A204.1 (cell line): ENCODE results near the gene PRSS57.
"Not testable (repeated sequence)": the region's sequence is repeated elsewhere in the genome, so short reads cannot be mapped to it uniquely, and the experiment has no call there.

Experiments
- FAIRE-seq: peaks from 2 replicates; lab custom pipeline; 2012; peaks lifted over from hg19 to GRCh38; lab: Jason Lieb, UNC

Gene PRSS57

DNA sequence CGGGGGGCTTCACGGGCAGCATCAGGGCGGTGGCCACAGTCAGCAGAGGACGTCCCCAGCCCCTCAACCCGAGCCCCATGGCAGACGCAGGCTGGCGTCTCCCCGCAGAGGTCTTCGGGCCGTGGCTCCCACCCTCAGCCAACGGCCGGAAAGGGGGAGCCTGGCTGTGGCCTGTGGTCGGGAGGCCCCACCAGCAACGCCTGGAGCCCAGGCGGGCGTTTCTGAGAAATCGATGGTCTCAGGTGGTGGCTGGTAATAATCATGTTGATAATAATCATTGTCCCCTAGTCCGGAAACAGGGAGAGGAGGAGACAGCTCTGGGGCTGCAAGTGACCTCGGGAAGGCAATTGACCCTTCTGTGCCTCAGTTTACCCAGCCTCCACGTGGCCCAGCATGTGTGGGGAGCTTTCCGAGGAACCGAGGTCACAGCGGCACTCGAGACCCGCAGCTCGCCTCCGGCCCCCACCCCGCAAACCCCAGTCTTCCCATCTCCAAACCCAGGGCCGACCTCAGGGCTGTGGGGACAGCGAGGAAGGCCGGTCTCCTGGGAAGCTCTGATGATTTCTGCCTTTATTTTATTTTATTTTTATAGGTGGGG, at the start of gene PRSS57:
Gene PRSS57, minus strand, starts transcription at position 101 of the 598 bp plus-strand sequence. Its CDS starts 22 bp downstream, at position 79.
- no peak for FAIRE-seq

DNA sequence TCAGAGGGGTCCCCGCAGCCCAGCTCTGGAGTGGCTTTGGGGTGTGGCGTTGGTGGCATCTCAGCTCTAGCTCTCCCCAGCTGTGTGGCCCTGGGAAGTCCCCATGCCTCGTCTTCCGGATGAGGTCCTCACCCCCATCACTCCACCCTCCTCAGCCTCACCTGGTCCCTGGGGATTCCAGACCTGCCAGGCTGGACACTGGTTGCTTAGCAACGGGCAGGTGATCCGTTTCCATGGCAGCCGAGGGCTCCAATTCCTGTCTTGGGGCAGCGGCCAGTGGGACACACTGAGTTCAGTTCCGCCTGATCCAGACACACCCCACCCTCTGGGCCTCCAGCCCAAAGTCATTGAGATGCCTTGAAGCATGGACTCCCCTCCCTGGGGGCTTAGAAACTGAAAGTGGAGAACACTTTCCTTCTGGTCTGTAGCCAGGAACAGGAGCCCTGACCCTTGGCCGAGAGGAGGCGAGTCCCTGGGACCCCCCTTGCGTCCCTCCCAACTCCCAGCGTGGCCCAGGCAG, 48.0 kb upstream of the PRSS57 start:
- FAIRE-seq, result no peak

DNA sequence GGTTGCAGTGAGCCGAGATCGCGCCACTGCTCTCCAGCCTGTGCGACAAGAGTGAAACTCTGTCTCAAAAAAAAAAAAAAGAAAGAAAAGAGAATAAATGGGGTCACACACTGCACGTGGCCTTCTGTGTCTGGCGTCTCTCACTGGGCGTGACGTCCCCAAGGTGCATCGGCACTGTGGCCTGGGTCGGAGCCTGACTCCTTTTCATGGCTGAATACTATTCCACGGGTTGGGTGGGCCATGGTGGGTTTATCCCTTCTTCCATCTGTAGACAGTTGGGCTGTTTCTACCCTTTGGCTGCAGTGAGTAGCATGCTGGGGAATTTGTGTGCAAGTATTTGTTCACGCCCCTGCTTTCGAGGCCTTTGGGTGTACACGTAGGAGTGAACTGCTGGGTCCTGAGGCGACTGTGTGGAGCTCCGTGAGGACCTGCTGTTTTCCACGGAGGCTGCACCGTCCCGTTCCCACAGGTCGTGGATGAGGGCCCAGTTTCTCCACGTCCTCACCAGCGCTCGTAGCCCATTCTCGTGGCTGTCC, 47.4 kb upstream of the PRSS57 start:
- FAIRE-seq, result no peak

DNA sequence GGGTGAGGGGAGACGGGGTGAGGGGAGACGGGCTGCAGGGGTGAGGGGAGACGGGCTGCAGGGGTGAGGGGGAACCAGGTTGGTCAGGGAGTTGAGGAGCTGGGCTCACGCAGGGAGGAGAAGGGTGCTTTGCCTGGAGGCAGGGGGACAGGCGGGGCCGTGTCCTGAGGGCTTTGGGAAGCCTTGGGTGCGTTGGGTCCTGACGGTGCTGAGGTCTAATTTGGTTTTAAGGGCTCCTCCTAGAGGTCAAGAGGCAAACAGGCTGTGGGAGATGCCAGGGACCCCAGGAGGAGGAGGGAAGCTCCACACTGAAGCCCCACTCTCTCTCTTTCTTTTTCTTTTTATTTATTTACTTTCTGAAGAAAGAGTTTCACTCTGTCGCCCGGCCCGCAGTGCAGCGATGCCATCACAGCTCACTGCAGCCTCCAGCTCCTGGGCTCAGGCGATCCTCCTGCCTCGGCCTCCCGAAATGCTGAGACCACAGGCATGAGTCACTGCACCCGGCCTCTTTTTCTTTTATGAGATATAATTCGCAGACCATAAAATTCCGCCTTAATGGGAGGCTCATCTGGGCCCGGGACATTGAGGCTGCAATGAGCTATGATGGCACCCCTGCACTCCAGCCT, 46.4 kb upstream of the PRSS57 start:
- no peak for FAIRE-seq

DNA sequence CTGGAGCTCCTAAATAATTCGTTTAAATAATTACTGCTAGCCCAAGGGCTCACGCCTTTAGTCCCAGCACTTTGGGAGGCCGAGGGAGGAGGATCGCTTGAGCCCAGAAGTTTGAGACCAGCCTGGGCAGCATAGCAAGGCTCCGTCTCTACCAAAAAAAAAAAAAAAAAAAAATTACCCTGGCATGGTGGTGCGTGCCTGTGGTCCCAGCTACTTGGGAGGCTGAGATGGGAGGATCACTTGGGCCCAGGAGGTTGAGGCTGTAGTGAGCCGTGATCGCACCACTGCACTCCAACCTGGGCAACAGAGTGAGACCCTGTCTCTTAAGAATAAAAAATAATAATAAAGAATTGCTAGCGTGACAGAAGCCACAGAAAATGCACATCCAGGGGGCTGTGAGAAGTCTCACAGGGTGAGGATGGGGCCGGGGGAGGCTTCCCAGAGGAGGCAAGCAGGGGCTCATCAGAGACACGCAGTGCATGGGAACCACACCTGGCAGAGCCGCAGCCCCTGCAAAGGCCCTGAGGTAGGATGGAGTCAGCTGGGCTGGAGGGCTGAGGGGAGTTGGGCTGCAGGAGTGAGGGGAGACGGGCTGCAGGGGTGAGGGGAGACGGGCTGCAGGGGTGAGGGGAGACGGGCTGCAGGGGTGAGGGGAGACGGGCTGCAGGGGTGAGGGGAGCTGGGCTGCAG, 45.7 kb upstream of the PRSS57 start:
- FAIRE-seq, result not testable (repeated sequence)

DNA sequence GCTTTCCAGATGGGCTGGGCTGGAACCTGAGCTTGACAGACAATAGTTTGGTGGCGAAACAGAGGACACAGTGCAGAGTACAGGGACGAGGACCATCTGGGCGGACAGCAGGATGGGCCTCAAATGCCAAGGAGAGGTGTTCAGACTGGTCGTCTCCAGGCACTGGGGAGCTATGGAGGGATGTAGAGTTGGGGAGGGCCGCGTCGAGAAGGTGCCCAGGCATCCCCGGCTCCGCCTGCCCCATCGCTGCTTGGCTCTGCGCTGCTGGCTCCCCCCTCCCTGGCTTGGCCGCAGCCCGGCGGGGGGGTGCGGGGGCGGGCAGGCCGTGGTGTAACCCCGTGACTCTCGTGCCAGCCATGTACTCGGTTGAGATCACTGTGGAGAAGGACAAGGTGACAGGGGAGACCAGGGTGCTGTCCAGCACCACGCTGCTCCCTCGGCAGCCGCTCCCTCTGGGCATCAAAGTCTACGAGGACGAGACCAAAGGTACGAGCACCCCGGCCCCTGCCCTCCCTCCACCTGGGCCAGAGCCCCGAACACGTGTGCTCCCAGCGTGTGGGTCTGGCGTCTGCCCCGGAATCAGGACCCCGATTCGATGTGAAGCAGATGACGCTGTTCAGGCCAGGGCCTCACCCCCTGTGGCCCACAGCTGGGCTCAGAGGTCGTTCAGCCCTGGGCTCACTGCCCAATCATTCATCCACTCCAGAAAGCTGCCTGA, 44.9 kb upstream of the PRSS57 start:
- FAIRE-seq, result no peak

DNA sequence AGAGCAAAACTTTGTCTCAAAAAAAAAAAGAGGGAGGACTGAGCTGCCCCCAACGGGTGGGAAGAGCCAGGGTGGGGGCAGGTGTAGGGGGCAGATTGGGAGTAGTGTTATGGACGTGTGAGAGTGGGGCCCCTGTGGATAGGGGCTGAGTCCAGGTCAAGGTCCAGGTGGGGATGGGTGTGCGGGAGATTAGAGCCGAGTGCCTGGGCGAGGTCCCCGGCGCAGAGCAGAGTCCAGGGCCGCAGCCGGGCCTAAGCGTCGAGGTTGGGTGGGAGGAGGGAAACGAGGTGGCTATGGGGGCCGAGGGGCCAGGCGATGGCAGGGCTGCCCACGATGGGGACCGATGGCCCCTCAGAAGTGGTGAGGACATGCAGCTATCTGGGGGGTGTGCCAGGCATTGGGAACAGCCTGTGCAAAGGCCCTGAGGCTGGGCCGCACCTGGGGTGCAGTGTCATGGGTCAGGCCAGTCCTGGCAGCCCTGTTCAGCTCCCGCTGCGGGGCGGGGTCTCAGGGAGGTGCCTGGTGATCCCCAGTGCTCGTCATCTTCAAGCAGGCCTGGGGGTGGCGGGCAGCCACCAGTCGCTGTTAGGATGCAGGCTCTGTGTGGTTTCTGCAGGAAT, 43.4 kb upstream of the PRSS57 start:
- no peak for FAIRE-seq

DNA sequence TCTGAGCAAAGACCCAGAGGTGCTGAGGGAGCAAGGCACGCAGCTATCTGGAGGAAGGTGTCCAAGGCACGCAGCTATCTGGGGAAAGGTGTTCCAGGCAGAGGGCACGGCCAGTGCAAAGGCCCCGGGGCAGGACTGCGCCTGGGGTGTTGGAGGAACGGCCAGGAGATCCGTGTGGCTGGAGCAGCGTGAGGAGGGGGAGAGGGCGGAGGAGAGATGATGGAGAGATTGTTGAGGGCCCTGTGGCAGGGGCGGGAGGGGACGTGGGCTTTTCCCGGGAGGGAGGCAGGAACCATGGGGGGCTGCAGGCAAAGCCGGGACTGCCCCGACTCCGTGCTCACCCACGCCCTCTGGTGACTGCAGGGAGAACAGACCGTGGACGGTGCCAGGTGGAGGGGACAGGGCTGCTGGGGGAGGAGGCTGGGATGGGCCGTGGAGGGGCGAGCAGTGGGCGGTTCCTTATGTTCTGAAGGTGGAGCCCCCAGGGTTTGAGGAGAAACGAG, 42.4 kb upstream of the PRSS57 start:
- FAIRE-seq, result no peak

DNA sequence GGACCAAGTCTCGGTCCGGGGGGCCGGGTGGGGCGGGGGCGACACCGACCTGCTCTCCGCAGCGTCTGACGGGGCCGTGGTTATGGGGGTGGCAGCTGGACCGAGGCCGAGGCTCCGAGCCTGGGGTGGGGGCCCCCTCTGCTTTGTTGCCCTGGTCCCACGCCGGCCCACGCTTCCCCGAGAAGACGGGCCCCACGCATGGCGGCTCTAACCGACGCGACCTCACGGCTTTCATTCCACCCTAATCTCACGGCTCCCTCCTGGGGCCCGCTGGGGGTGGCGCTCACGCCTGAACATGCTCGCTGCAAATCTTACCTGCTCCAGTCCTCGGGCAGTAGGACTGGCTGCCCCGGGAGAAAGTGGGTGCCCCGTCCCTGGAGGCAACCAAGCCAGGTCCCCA, 40.9 kb upstream of the PRSS57 start:
- no peak for FAIRE-seq

DNA sequence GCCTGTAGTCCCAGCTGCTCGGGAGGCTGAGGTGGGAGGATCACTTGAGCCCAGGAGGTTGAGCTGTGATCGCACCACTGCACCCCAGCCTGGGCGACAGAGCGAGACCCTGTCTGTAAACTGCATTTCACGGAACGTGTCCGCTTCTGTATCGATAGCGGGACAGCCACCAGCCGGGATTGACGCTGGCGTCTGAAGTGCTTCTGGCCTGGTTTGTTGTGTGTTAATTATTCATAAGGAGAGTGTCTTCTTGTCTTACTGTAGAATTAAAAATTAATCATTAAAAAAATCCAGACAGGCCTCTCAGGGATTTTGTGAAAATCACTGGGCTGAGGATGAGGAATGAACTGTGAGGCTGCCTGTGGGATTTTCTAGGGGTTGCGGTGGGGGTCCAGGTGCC, 39.5 kb upstream of the PRSS57 start:
- no peak for FAIRE-seq

DNA sequence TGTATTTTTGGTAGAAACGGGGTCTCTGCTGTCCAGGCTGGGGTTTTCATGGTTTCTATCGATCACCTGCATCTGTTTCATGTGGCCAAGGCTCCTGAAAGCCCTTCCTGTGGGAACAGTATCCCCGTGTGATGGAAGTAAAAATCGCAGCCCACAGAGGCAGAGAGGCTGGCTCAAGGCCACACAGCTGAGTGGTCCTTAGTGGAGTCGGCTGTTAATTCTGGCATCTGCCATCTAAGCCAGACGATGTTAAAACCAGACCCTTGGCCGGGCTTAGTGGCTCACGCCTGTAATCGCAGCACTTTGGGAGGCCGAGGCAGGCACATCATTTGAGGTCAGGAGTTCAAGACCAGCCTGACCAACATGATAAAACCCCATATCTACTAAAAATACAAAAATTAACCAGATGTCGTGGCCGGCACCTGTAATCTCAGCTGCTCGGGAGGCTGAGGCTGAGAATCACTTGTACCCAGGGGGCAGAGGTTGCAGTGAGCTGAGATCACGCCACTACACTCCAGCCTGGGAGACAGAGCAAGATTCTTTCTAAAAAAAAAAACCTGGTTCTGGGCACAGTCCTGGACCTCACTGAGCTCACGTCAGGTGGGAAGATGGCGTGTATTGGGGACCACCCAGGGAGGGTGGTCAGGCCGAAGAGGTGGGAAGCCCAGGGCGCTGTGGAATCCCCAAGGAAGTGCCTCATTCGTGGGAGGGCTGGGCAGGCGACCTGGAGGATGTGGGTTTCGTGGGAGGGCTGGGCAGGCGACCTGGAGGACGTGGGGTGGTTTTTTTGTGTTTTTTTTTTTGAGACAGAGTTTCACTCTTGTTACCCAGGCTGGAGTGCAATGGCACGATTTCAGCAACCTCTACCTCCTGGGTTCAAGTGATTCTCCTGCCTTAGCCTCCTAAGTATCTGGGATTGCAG, 37.2 kb upstream of the PRSS57 start:
- FAIRE-seq, result no peak

DNA sequence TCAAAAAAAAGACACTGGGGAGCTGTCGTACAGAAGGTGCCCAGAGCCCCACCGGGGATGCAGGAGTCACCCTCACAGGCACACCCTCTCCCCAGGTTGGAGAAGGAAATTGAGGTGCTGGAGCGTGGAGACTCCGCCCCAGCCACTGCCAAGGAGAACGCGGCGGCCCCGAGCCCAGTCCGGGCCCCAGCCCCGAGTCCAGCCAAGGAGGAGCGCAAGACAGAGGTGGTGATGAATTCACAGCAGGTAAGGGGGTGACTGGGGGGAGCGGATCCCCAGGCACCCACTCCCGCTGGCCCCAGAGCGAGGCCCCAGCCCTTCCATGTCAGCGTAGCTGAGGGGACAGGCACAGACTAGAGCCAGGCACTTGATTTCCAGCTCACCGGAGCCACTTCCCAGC, 35.7 kb upstream of the PRSS57 start:
- no peak for FAIRE-seq

DNA sequence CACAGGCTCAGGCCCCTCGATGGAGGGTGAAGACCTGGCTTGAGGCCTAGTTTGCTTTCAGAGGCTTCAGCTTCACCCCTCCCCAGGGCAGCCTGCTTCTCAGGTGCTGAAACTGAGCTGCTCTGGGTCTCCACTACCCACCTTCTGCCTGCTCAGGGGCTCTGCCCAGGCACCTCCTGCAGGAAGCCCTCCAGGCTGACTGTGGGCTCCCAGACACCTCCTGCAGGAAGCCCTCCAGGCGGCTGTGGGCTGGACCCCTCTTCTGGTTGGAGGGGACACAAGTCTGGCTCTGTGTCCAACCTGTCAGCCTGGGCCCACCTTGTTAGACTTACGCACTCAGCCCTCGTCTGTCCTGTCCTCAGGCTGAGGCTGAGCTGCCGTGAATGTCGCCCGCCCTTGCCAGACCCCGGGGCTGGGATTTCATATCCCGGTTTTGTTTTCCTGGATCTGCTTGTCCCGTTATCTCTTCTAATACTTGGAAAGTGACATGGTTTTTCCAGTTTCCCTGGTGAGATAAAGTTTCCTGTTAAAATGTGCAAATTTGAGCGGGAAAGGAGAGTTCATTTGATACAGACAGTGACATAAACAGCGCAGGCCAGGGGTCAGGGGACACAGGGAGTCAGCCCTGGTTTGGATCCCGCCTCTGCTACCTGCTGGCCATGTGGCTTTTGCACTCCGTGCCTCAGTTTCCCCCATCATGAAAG, 34.9 kb upstream of the PRSS57 start:
- no peak for FAIRE-seq

DNA sequence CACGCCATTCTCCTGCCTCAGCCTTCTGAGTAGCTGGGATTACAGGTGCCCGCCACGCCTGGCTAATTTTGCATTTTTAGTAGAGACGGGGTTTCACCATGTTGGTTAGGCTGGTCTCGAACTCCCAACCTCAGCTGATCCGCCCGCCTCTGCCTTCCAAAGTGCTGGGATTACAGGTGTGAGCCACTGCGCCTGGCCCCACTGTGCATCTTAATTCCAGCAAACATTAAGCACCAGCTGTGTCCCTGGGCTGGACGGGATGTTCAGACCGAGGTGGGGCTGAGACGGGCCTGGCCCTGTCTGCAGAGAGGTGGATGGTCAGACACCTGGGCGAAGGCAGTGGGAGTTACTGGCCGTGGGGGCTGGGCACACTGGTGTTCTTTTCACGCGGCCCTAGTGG, 34.3 kb upstream of the PRSS57 start:
- not testable (repeated sequence) for FAIRE-seq

DNA sequence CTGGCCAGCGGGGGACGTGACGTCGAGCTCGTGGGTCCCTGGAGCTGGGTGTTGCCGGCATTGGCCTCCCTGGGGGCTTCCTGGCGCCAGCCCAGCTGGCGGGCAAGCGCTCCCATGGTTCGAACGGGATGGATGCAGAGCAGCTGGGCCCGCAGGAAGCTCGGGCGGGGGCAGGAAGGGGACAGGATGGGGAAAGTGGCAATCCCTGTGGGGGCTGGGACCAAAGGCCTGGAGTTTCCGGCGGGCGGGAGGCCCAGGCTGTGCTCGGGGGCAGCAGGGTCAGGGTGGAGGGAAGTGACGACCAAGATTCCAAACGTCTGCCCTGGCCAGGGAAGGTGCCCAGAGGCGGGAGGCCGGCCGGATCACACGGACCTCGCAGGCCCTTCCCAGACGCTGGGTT, 32.8 kb upstream of the PRSS57 start:
- no peak for FAIRE-seq

DNA sequence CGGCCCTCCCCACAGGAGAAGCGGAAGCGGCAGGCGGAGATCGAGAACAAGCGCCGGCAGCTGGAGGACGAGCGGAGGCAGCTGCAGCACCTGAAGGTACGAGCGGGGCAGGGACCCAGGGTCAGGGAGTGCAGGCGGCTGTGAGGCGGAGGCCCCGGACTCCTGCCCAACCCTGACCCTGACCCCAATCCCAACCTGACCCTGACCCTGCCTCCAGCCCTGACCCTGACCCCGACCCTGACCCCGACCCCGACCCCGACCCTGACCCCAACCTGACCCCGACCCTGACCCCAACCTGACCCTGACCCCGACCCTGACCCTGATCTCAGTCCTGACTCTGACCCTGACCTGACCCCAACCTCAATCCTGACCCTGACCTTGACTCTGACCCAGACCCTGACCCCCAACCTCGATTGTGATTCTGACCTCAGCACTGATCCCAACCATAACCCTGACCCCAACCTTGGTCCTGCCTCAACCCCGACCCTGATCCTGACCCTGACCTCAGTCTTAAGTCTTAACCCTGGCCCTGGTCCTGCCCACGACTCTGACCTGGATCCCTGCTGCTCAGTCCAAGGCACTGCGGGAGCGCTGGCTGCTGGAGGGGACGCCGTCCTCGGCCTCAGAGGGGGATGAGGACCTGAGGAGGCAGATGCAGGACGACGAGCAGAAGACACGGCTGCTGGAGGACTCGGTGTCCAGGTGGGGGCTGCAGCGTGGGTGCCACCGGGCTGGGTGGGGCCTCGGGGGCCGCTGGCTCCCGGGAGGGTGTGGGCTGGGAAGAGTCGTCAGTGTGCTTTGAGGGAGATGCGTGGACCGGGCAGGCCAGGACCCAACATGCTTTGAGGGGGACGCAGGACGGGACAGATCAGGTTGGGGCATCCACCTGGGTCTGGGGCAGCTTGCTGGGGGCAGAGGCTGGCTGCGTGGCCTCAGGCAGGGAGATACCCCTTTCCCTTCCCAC, 32.0 kb upstream of the PRSS57 start:
- FAIRE-seq, result no peak

DNA sequence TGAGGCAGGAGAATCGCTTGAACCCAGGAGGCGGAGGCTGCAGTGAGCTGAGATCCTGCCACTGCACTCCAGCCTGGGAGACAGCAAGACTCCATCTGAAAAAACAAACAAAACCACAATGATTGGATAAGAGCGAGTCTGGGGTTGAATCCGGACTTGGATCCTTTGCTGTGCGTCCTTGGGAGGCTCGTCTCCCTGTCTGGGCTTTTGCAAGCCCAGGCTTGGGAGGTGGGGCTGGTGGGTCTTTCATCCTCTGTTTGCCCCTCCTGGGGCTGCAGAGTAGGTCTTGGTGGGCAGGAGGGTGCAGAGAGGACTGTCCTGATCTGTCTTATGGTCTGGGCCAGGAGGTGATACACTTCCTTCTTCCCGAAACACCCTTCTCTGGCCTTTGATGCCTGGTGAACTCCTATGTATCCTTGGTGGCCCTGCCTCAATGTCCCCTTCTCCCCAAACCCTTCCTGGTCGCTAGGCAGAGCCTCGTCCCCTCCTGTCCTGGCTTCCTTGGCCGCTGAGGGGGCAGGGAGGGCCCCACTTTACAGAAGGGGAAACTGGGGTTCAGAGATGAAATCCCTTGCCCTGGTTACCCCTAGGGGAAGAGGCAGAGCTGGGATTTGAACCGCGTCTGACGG, 30.3 kb upstream of the PRSS57 start:
- no peak for FAIRE-seq

DNA sequence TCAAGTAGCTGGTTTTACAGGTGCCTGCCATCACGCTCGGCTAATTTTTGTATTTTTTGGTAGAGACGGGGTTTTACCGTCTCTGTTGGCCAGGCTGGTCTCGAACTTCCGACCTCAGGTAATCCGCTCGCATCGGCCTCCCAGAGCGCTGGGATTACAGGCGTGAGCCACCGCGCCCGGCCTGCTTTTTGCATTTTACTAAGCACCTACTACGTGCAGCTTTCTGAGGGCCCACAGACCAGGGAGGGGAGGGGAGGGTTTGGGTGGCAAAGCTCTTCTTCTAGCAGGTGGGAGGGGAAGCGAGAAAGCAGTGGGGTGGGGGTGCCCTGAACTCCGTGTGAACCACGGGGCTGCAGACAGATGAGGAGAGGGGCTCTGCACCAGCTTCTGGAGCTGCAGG, 28.5 kb upstream of the PRSS57 start:
- FAIRE-seq, result no peak

DNA sequence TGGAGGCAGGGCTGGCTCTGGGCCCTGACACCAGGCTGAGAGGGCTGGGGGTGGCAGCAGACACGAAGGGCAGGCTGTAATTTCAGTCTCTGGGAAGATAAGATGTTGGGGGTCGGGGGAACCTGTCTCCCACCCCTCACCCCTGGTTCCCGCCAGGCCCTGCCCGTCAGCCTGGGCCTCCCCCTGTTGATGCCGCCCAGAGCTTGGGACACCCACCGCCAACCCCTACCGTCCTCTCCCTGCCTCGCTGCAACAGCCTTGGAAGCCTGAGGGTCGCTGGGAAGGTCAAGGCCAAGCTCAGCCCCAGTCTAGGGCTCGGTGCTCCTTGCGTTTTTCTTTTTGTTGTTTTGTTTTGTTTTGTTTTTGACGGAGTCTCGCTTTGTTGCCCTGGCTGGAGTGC, 28.0 kb upstream of the PRSS57 start:
- FAIRE-seq, result no peak
